HepG2 (cell line): ENCODE measurements around the gene IFRD1. TPM values are rescaled to one million over a fixed set of nuclear protein-coding genes. Genes with fewer than 3 reads are reported as not detected.

ENCODE experiments used
- CCAR2 ChIP-seq: fragments of 200-400 bp; formaldehyde crosslinking; optimal IDR thresholded peaks from 2 replicates; pipeline ENCODE3; 2018; ENCODE audit warnings: low read depth, mild to moderate bottlenecking, low read length, moderate library complexity
- DMTF1 ChIP-seq: sonication (generic); formaldehyde crosslinking; IDR thresholded peaks from 2 replicates; pipeline ENCODE4 v1.4.0; 2020; ENCODE audit warnings: mild to moderate bottlenecking, missing genetic modification reagents
- DNMT3B ChIP-seq: conservative IDR thresholded peaks from 2 replicates; pipeline ENCODE4 v1.6.1; 2016; ENCODE audit warnings: missing biosample characterization, control low read depth
- IRF9 ChIP-seq: sonication (generic); formaldehyde crosslinking; IDR thresholded peaks from 2 replicates; pipeline ENCODE4 v1.8.0; 2022; ENCODE audit warnings: missing genetic modification reagents, mild to moderate bottlenecking, borderline replicate concordance
- KAT8 ChIP-seq: IDR thresholded peaks from 2 replicates; pipeline ENCODE4 v1.6.1; 2016; ENCODE audit warnings: missing genetic modification reagents, missing compliant biosample characterization
- KDM4B ChIP-seq: sonication (generic); formaldehyde crosslinking; IDR thresholded peaks from 2 replicates; pipeline ENCODE4 v1.4.0; 2020; ENCODE audit warnings: missing genetic modification reagents
- MED13 ChIP-seq: sonication (generic); formaldehyde crosslinking; IDR thresholded peaks from 2 replicates; pipeline ENCODE4 v1.5.0; 2020; ENCODE audit warnings: missing genetic modification reagents
- MTF2 ChIP-seq: sonication (generic); formaldehyde crosslinking; IDR thresholded peaks from 2 replicates; pipeline ENCODE4 v1.5.0; 2020; ENCODE audit warnings: missing genetic modification reagents, borderline replicate concordance
- NFE2L2 ChIP-seq: fragments of 150-350 bp; IDR thresholded peaks from 2 replicates; pipeline ENCODE4 v1.6.1; 2014; ENCODE audit warnings: low read length
- SOX6 ChIP-seq, 2 experiments: fragments of 450-650 bp in 1 of 2; sonication (generic) in 1 of 2; formaldehyde crosslinking in 1 of 2; IDR thresholded peaks; 2 replicates each; pipeline versions ENCODE4 v1.4.0 to v1.6.1; 2017 to 2020; ENCODE audit warnings: antibody characterized with exemption in 1 of 2, mild to moderate bottlenecking in 1 of 2, missing genetic modification reagents in 1 of 2
- U2AF2 ChIP-seq: fragments of 200-400 bp; formaldehyde crosslinking; IDR thresholded peaks from 2 replicates; pipeline ENCODE4 v1.6.1; 2017; ENCODE audit warnings: low read depth, mild to moderate bottlenecking, low read length
- ZFP36 ChIP-seq: fragments of 150-350 bp; IDR thresholded peaks from 2 replicates; pipeline ENCODE4 v1.6.1; 2018; ENCODE audit warnings: borderline replicate concordance, low read length, low read depth; ENCODE audit not compliant: partially characterized antibody
- ZNF12 ChIP-seq: sonication (generic); formaldehyde crosslinking; IDR thresholded peaks from 2 replicates; pipeline ENCODE4 v1.5.0; 2020; ENCODE audit warnings: missing genetic modification reagents
- ZNF414 ChIP-seq: sonication (generic); formaldehyde crosslinking; IDR thresholded peaks from 2 replicates; pipeline ENCODE4 v1.5.0; 2020; ENCODE audit warnings: missing genetic modification reagents
- ZNF781 ChIP-seq: sonication (generic); formaldehyde crosslinking; IDR thresholded peaks from 2 replicates; pipeline ENCODE4 v1.5.1; 2020; ENCODE audit warnings: borderline replicate concordance, mild to moderate bottlenecking, missing genetic modification reagents; ENCODE audit errors: not compliant biosample characterization
- ZSCAN25 ChIP-seq: sonication (generic); formaldehyde crosslinking; IDR thresholded peaks from 2 replicates; pipeline ENCODE4 v1.8.0; 2022; ENCODE audit warnings: mild to moderate bottlenecking, missing genetic modification reagents
- polyA plus RNA-seq, 8 experiments: library from polyadenylated mRNA; depleted of rRNA in 3 of 8; stranded (reverse) in 7 of 8; unstranded in 1 of 8; fragments of >200 nt; fragmentation: Illumina TruSeq in 4 of 8; extraction: Trizol in 4 of 8; gene quantifications; 2 replicates each; pipeline versions ENCODE4 v1.2.1 to v1.2.3, GENCODE V29; 2011 to 2016; ENCODE audit warnings: low read depth in 4 of 8, missing spikeins in 1 of 8, mixed read lengths in 1 of 8; ENCODE audit not compliant: insufficient read depth in 1 of 8
- total RNA-seq, 5 experiments: library from RNA; depleted of rRNA; stranded (reverse); fragments of >200 nt; fragmentation: Illumina TruSeq; extraction: Trizol; gene quantifications; 2 replicates each; pipeline ENCODE4 v1.2.3, GENCODE V29; 2016; ENCODE audit warnings: low read depth in 1 of 5
- TF ChIP-seq, protein P1 (sequence below): sonication (generic); formaldehyde crosslinking; IDR thresholded peaks from 2 replicates; pipeline ENCODE4 v1.4.0; 2020; ENCODE audit warnings: mild to moderate bottlenecking, missing genetic modification reagents
- TF ChIP-seq, protein P2 (sequence below): sonication (generic); formaldehyde crosslinking; IDR thresholded peaks from 2 replicates; pipeline ENCODE4 v1.5.0; 2020; ENCODE audit warnings: missing genetic modification reagents

Gene IFRD1
- total and polyA plus RNA-seq, 2 of the 13 experiments (the other 11 are each of a cell fraction or from before 2014, with no cell fraction given), result 50.9 to 55.5 TPM

GRCh38 chr7:112450807-112451761 is 824 bp downstream of the IFRD1 start (continued):
- TF ChIP-seq ZNF781 (CRISPR knock-in tag) (no peak), DMTF1 (CRISPR knock-in tag) (no peak), ZNF414 (CRISPR knock-in tag) (no peak), MED13 (CRISPR knock-in tag) (no peak), CCAR2 (no peak), SOX6 (IDR thresholded peaks at IDR 0.05) (no peak), SOX6 (CRISPR knock-in tag; IDR thresholded peaks at IDR 0.05) (peak; percentile 74), NFE2L2 (no peak), DNMT3B (CRISPR knock-in tag) (no peak), KDM4B (CRISPR knock-in tag) (no peak), ZSCAN25 (CRISPR knock-in tag) (no peak), U2AF2 (no peak), IRF9 (CRISPR knock-in tag) (peak; percentile 90; the same call in 1 of the 2 replicates), ZNF12 (CRISPR knock-in tag) (no peak), KAT8 (CRISPR knock-in tag) (peak; percentile 51), MTF2 (no peak), ZFP36 (no peak)
- TF ChIP-seq, protein P1, sequence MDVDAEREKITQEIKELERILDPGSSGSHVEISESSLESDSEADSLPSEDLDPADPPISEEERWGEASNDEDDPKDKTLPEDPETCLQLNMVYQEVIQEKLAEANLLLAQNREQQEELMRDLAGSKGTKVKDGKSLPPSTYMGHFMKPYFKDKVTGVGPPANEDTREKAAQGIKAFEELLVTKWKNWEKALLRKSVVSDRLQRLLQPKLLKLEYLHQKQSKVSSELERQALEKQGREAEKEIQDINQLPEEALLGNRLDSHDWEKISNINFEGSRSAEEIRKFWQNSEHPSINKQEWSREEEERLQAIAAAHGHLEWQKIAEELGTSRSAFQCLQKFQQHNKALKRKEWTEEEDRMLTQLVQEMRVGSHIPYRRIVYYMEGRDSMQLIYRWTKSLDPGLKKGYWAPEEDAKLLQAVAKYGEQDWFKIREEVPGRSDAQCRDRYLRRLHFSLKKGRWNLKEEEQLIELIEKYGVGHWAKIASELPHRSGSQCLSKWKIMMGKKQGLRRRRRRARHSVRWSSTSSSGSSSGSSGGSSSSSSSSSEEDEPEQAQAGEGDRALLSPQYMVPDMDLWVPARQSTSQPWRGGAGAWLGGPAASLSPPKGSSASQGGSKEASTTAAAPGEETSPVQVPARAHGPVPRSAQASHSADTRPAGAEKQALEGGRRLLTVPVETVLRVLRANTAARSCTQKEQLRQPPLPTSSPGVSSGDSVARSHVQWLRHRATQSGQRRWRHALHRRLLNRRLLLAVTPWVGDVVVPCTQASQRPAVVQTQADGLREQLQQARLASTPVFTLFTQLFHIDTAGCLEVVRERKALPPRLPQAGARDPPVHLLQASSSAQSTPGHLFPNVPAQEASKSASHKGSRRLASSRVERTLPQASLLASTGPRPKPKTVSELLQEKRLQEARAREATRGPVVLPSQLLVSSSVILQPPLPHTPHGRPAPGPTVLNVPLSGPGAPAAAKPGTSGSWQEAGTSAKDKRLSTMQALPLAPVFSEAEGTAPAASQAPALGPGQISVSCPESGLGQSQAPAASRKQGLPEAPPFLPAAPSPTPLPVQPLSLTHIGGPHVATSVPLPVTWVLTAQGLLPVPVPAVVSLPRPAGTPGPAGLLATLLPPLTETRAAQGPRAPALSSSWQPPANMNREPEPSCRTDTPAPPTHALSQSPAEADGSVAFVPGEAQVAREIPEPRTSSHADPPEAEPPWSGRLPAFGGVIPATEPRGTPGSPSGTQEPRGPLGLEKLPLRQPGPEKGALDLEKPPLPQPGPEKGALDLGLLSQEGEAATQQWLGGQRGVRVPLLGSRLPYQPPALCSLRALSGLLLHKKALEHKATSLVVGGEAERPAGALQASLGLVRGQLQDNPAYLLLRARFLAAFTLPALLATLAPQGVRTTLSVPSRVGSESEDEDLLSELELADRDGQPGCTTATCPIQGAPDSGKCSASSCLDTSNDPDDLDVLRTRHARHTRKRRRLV, result 0 out of 2 replicates have a peak, but pooled peaks have one; percentile 70
- TF ChIP-seq, protein P2, sequence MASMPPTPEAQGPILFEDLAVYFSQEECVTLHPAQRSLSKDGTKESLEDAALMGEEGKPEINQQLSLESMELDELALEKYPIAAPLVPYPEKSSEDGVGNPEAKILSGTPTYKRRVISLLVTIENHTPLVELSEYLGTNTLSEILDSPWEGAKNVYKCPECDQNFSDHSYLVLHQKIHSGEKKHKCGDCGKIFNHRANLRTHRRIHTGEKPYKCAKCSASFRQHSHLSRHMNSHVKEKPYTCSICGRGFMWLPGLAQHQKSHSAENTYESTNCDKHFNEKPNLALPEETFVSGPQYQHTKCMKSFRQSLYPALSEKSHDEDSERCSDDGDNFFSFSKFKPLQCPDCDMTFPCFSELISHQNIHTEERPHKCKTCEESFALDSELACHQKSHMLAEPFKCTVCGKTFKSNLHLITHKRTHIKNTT (CRISPR knock-in tag), result no peak
